ENCODE measurements around the gene ZNF516. TPM values are rescaled to one million over a fixed set of nuclear protein-coding genes. Genes with fewer than 3 reads are reported as not detected.
A peak's percentile ranks its signal among the peaks of the same experiment; 100 is the strongest.

The ZNF516 gene
- total RNA-seq, 5 donors from 2014 or later (not counting 1 experiment from before 2014, with no cell fraction given) = 22.0 to 31.8 (median 25.7) TPM

DNA sequence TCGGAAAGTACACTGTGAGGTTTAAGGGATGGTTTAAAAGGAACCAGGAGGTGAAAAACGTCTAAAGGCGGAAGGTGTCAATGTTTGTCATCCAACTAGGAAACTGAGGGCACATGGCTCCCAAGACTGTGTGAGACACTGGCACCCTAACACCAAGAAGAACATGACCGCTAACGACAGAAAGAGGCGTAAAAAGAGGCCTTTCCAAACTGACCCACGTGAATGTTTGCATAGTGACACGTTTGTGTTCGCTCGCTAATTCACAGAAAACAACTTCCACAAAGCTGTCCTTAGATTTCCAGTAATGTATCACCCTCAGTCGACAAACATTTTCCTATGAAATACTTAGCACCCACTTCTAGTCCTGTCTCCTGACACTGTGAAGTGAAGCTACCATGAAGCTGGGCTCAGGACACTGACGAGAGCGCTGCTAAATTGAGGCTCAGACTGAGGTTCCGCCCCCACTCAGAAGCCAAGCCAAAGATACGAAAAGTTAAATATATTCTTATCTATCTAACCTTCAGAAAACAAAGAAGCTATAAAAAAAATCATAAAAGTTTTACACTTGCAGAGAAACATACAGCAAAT, 86.5 kb downstream of the ZNF516 start:
- WGBS (ENCODE audit: insufficient coverage) = 90% methylated on average over 11 of the region's 15 CpGs
- peaks cover 10% of the 10 kb centered on the region for H3K36me3 Mint-ChIP-seq
- no peaks in the 10 kb centered on the region for H3K36me3 ChIP-seq (ENCODE audit: control insufficient read depth in 2 of 2, extremely low read depth in 1 of 2, insufficient read depth in 1 of 2, low read length in 1 of 2)
- peaks cover 38 to 53% (median 43%) of the 10 kb centered on the region in 3 donors for H3K4me1 Mint-ChIP-seq
- peaks cover 0 to 3% (median 0%) of the 10 kb centered on the region in 3 donors for H3K9me3 Mint-ChIP-seq
- no peak overlapping the region for H3K4me3 Mint-ChIP-seq
- H3K9me3 ChIP-seq = no peaks in the 10 kb centered on the region
- ChIA-PET POLR2A (interaction anchor here in 1 of 2 donors (0.6 kb wide), 1 partner anchor 234 kb away, joined by 3 read pairs; no protein-coding TSS in a partner anchor), CTCF (interaction anchor here (0.6 to 1.3 kb wide), 5 partner anchors 9 to 301 kb away, joined by 3 to 11 read pairs (median 3); no protein-coding TSS in a partner anchor)
- H3K27ac ChIP-seq (ENCODE audit: low read length) = no peak overlapping the region
- H3K4me3 ChIP-seq (ENCODE audit: control insufficient read depth in 1 of 2, extremely low read depth in 1 of 2, low read length in 1 of 2) = no peak overlapping the region
- H3K27me3 ChIP-seq (replicated peaks in 1 of 2; ENCODE audit: control insufficient read depth in 2 of 2, extremely low read depth in 1 of 2, insufficient read depth in 2 of 2, low read length in 1 of 2) = peaks cover 0 to 6% of the 10 kb centered on the region in 2 experiments
- no peak overlapping the region for H3K27ac Mint-ChIP-seq
- ATAC-seq (replicated peaks in 1 of 4) (no peak), DNase-seq (no peak)
- no peaks in the 10 kb centered on the region for H3K4me1 ChIP-seq (ENCODE audit: control insufficient read depth in 1 of 2, extremely low read depth in 1 of 2, insufficient read depth in 2 of 2, low read length in 2 of 2)
- H3K27me3 Mint-ChIP-seq = no peaks in the 10 kb centered on the region

DNA sequence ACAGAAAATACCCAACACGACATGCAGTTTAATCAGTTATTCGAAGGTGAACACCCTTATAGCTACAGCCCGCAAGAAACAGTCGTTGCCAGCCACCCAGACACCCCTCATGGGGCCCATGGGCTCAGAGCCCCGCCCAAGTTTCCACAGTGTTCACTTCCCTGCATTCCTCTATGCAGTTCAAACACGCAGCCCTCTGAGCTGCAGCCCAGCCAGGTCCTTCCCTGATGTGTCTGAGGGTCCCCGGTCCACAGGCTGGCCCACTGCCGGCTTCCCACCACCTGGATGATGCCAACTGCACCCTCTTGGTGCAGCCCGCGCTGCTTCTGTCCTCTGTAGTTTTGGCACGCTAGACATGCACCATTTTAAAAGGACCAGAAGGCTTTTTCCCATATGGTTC, 87.4 kb downstream of the ZNF516 start:
- no peak overlapping the region for H3K27ac Mint-ChIP-seq
- Histone ChIP-seq H3K9me3 (no peaks in the 10 kb centered on the region), H3K4me1 (ENCODE audit: control insufficient read depth in 1 of 2, extremely low read depth in 1 of 2, insufficient read depth in 2 of 2, low read length in 2 of 2) (no peaks in the 10 kb centered on the region), H3K27me3 (replicated peaks in 1 of 2; ENCODE audit: control insufficient read depth in 2 of 2, extremely low read depth in 1 of 2, insufficient read depth in 2 of 2, low read length in 1 of 2) (peaks cover 0 to 6% of the 10 kb centered on the region in 2 experiments), H3K27ac (ENCODE audit: low read length) (no peak overlapping the region), H3K36me3 (ENCODE audit: control insufficient read depth in 2 of 2, extremely low read depth in 1 of 2, insufficient read depth in 1 of 2, low read length in 1 of 2) (no peaks in the 10 kb centered on the region), H3K4me3 (ENCODE audit: control insufficient read depth in 1 of 2, extremely low read depth in 1 of 2, low read length in 1 of 2) (no peak overlapping the region)
- ChIA-PET POLR2A (no interaction called here), CTCF (interaction anchor here in 1 of 2 donors (0.7 to 1.2 kb wide), 2 partner anchors 203 to 302 kb away, joined by 3 read pairs; no protein-coding TSS in a partner anchor)
- peaks cover 0 to 3% (median 0%) of the 10 kb centered on the region in 3 donors for H3K9me3 Mint-ChIP-seq
- peaks cover 42 to 55% (median 43%) of the 10 kb centered on the region in 3 donors for H3K4me1 Mint-ChIP-seq
- ATAC-seq (replicated peaks in 1 of 4) (no peak), DNase-seq (no peak)
- no peaks in the 10 kb centered on the region for H3K27me3 Mint-ChIP-seq
- peaks cover 8% of the 10 kb centered on the region for H3K36me3 Mint-ChIP-seq
- WGBS (ENCODE audit: insufficient coverage) = 80% methylated on average over 8 of the region's 11 CpGs
- no peak overlapping the region for H3K4me3 Mint-ChIP-seq

DNA sequence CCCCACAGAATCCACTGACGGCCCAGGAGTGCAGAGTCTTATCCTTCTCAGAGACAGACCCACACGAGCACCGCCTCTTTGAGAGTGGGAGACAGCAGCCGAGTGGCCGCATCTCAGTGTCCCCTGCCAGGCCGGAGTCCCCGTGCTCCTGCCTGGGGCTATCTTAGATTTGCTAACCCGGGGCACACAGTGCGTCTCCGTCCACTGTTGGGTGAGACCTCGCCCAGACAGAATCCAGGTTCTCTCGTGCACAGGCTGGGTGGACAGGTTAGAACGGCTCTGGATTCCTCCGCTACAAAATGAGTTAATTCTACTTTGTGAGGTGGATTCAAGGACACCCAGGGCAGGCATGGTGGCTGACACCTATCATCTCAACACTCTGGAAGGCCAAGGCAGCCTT, 88.3 kb downstream of the ZNF516 start:
- H3K36me3 Mint-ChIP-seq = peaks cover 7% of the 10 kb centered on the region
- no peaks in the 10 kb centered on the region for H3K27me3 Mint-ChIP-seq
- peaks cover 0 to 9% of the 10 kb centered on the region in 2 experiments for H3K27me3 ChIP-seq (replicated peaks in 1 of 2; ENCODE audit: control insufficient read depth in 2 of 2, extremely low read depth in 1 of 2, insufficient read depth in 2 of 2, low read length in 1 of 2)
- ChIA-PET CTCF (no interaction called here), POLR2A (no interaction called here)
- H3K4me1 Mint-ChIP-seq = peaks cover 39 to 55% (median 42%) of the 10 kb centered on the region in 3 donors
- H3K4me3 Mint-ChIP-seq = no peak overlapping the region
- no peaks in the 10 kb centered on the region for H3K9me3 ChIP-seq
- ATAC-seq (replicated peaks in 1 of 4) (no peak), DNase-seq (no peak)
- 91% methylated on average over 12 of the region's 14 CpGs for WGBS (ENCODE audit: insufficient coverage)
- H3K36me3 ChIP-seq (ENCODE audit: control insufficient read depth in 2 of 2, extremely low read depth in 1 of 2, insufficient read depth in 1 of 2, low read length in 1 of 2) = no peaks in the 10 kb centered on the region
- peaks cover 0 to 3% (median 0%) of the 10 kb centered on the region in 3 donors for H3K9me3 Mint-ChIP-seq
- H3K4me3 ChIP-seq (ENCODE audit: control insufficient read depth in 1 of 2, extremely low read depth in 1 of 2, low read length in 1 of 2) = no peak overlapping the region
- no peak overlapping the region for H3K27ac ChIP-seq (ENCODE audit: low read length)
- H3K4me1 ChIP-seq (ENCODE audit: control insufficient read depth in 1 of 2, extremely low read depth in 1 of 2, insufficient read depth in 2 of 2, low read length in 2 of 2) = no peaks in the 10 kb centered on the region
- H3K27ac Mint-ChIP-seq = no peak overlapping the region

DNA sequence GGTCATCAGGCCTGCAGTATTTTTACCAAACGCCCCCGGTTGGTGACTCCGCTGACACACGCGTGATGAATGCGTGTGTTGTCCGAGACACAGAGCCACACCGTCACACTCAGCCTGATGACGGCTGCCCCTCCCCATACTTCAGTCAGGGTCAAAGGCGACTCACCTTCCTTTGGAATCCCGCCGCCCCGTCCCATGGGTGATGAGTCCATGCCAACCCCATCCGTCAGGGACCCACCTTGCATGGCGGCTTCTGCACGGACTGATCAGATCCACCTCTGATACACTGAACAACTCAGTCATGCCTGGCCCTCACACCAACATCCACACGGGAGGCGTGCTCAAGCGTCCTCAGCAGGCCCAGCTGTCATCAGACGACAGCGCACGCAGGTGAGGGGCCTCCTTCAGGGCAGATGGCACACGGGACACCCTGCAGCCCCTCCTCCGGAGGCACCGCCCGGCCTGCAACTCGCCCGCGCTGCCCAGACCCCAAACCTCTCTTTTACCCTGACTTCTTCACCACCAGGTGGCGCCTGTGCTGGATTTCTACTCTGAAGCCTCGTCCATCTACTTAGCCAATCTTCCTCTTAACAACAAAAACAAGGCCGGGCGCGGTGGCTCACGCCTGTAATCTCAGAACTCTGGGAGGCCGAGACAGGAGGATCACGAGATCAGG, 89.2 kb downstream of the ZNF516 start:
- WGBS (ENCODE audit: insufficient coverage) = 84% methylated on average over 29 of the region's 37 CpGs
- no peak overlapping the region for H3K4me3 ChIP-seq (ENCODE audit: control insufficient read depth in 1 of 2, extremely low read depth in 1 of 2, low read length in 1 of 2)
- H3K27ac Mint-ChIP-seq = peak overlapping the region in 1 of 2 donors; percentile 19
- H3K4me1 ChIP-seq (ENCODE audit: control insufficient read depth in 1 of 2, extremely low read depth in 1 of 2, insufficient read depth in 2 of 2, low read length in 2 of 2) = peaks cover 0 to 2% of the 10 kb centered on the region in 2 experiments
- ChIA-PET CTCF (no interaction called here), POLR2A (no interaction called here)
- H3K27ac ChIP-seq (ENCODE audit: low read length) = no peak overlapping the region
- ATAC-seq (replicated peaks in 1 of 4) (peak in 2 of 4 experiments; percentile 48 to 63), DNase-seq (peak in 24 of 35 experiments; percentile 12 to 67 (median 45))
- peaks cover 0 to 3% (median 0%) of the 10 kb centered on the region in 3 donors for H3K9me3 Mint-ChIP-seq
- no peaks in the 10 kb centered on the region for H3K9me3 ChIP-seq
- H3K4me3 Mint-ChIP-seq = no peak overlapping the region
- H3K36me3 Mint-ChIP-seq = peaks cover 7% of the 10 kb centered on the region
- H3K36me3 ChIP-seq (ENCODE audit: control insufficient read depth in 2 of 2, extremely low read depth in 1 of 2, insufficient read depth in 1 of 2, low read length in 1 of 2) = no peaks in the 10 kb centered on the region
- H3K4me1 Mint-ChIP-seq = peaks cover 34 to 47% (median 36%) of the 10 kb centered on the region in 3 donors
- H3K27me3 Mint-ChIP-seq = no peaks in the 10 kb centered on the region
- peaks cover 0 to 9% of the 10 kb centered on the region in 2 experiments for H3K27me3 ChIP-seq (replicated peaks in 1 of 2; ENCODE audit: control insufficient read depth in 2 of 2, extremely low read depth in 1 of 2, insufficient read depth in 2 of 2, low read length in 1 of 2)

DNA sequence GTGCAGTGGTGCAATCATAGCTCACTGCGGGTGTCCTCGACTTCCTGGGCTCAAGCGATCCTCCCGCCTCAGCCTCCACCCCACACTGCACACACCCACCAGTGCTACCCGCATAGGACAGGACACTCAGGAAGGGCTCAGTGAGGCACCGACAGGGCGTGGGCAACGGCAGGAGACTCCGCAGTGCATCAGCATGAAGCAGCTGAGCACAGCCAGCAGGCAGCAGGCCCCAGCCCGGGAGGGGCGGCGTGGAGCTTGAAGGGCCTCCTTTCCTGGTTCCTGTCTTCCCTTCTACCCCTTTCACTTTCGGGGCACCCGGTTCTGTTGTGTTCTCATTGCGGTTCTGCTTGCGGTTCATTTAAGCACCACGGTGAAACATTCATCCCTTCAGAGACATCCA, 89.8 kb downstream of the ZNF516 start:
- Mint-ChIP-seq H3K9me3 (peaks cover 0 to 3% (median 0%) of the 10 kb centered on the region in 3 donors), H3K4me1 (peaks cover 29 to 42% (median 31%) of the 10 kb centered on the region in 3 donors), H3K36me3 (peaks cover 7% of the 10 kb centered on the region), H3K27me3 (no peaks in the 10 kb centered on the region), H3K27ac (no peak overlapping the region), H3K4me3 (no peak overlapping the region)
- Histone ChIP-seq H3K27me3 (replicated peaks in 1 of 2; ENCODE audit: control insufficient read depth in 2 of 2, extremely low read depth in 1 of 2, insufficient read depth in 2 of 2, low read length in 1 of 2) (peaks cover 0 to 8% of the 10 kb centered on the region in 2 experiments), H3K4me3 (ENCODE audit: control insufficient read depth in 1 of 2, extremely low read depth in 1 of 2, low read length in 1 of 2) (no peak overlapping the region), H3K9me3 (no peaks in the 10 kb centered on the region), H3K27ac (ENCODE audit: low read length) (no peak overlapping the region), H3K4me1 (ENCODE audit: control insufficient read depth in 1 of 2, extremely low read depth in 1 of 2, insufficient read depth in 2 of 2, low read length in 2 of 2) (peaks cover 0 to 2% of the 10 kb centered on the region in 2 experiments), H3K36me3 (ENCODE audit: control insufficient read depth in 2 of 2, extremely low read depth in 1 of 2, insufficient read depth in 1 of 2, low read length in 1 of 2) (no peaks in the 10 kb centered on the region)
- ChIA-PET CTCF (no interaction called here), POLR2A (no interaction called here)
- ATAC-seq (replicated peaks in 1 of 4) (no peak), DNase-seq (no peak)
- 86% methylated on average over 17 of the region's 17 CpGs for WGBS (ENCODE audit: insufficient coverage)

DNA sequence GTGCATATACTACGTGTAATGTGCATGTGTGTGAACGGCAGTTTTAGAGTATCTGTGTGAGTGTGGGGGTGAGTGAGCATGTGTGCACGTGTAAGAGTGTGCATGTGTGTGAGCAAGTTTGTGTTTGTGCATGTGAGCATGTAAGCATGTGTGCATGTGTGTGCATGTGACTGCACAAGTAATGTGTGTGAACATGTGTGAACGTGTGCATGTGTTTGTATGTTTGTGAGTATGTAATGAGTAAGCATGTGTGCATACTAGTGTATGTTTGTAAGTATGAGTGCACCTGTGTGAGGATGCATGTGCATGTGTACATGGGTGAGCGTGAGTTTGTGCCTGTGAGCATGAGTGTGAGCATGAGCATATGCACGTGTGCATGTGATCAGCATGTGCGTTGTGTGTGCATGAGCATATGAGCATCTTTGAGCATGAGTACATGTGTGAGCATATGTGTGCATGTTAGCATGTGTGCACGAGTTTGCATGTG, 90.7 kb downstream of the ZNF516 start:
- no peak for ATAC-seq (replicated peaks in 1 of 4)
- CTCF ChIA-PET = no interaction called here
- H3K4me1 ChIP-seq (ENCODE audit: control insufficient read depth in 1 of 2, extremely low read depth in 1 of 2, insufficient read depth in 2 of 2, low read length in 2 of 2) = peaks cover 0 to 2% of the 10 kb centered on the region in 2 experiments

More for the DNA sequence above, 90.7 kb downstream of the ZNF516 start:
- H3K27me3 ChIP-seq (replicated peaks in 1 of 2; ENCODE audit: control insufficient read depth in 2 of 2, extremely low read depth in 1 of 2, insufficient read depth in 2 of 2, low read length in 1 of 2) = peaks cover 0 to 12% of the 10 kb centered on the region in 2 experiments
- POLR2A ChIA-PET = no interaction called here
- H3K27me3 Mint-ChIP-seq = no peaks in the 10 kb centered on the region
- no peak for DNase-seq
- WGBS (ENCODE audit: insufficient coverage) = 92% methylated on average over 7 of the region's 8 CpGs
- H3K9me3 Mint-ChIP-seq = no peaks in the 10 kb centered on the region
- peaks cover 1% of the 10 kb centered on the region for H3K36me3 Mint-ChIP-seq
- no peaks in the 10 kb centered on the region for H3K36me3 ChIP-seq (ENCODE audit: control insufficient read depth in 2 of 2, extremely low read depth in 1 of 2, insufficient read depth in 1 of 2, low read length in 1 of 2)
- no peaks in the 10 kb centered on the region for H3K9me3 ChIP-seq
- H3K4me3 Mint-ChIP-seq = no peak overlapping the region
- peaks cover 23 to 43% (median 24%) of the 10 kb centered on the region in 3 donors for H3K4me1 Mint-ChIP-seq
- H3K4me3 ChIP-seq (ENCODE audit: control insufficient read depth in 1 of 2, extremely low read depth in 1 of 2, low read length in 1 of 2) = no peak overlapping the region
- H3K27ac Mint-ChIP-seq = no peak overlapping the region
- no peak overlapping the region for H3K27ac ChIP-seq (ENCODE audit: low read length)

Measured in T-cell (primary cell).